HCT116 (cell line): ENCODE data around the gene FCRL6. TPM values are rescaled to one million over a fixed set of nuclear protein-coding genes. Genes with fewer than 3 reads are reported as not detected.

Experiments
- ATAC-seq: fragments of 200-7000 bp; cut with Tn5 transposase; 2 replicates; pipeline ENCODE4 v1.9.1; 2020; ENCODE audit warnings: mild to moderate bottlenecking, moderate library complexity
- BruUV-seq: library from RNA; stranded (reverse); fragments of 400-500 nt; replicated peaks from 2 replicates; lab custom pipeline; 2021; lab: Mats Ljungman, UMichigan
- CTCF ChIA-PET: fragments of 300-600 bp; sonication (Branson Sonifier 250); formaldehyde crosslinking; loops from one replicate; lab custom pipeline; 2021; ENCODE audit warnings: antibody characterized with exemption; lab: Charles Lee
- POLR2A ChIA-PET: fragments of 300-600, 350-600 bp; sonication (Branson Sonifier 250); formaldehyde crosslinking; loops from one replicate; lab custom pipeline; 2021; ENCODE audit warnings: antibody characterized with exemption; lab: Charles Lee
- RAD21 ChIA-PET, 2 experiments: fragments of 300-600 bp; sonication (Branson Sonifier 250); formaldehyde crosslinking; loops; one replicate each; lab custom pipeline; 2023; ENCODE audit warnings: low total read pairs in 2 of 2; ENCODE audit not compliant: uncharacterized antibody in 2 of 2, unreplicated experiment in 2 of 2, low non-redundant PET in 1 of 2; lab: Charles Lee
- DNase-seq: peaks from one replicate; pipeline ENCODE4 v3.0.0-alpha.2; 2010; ENCODE audit warnings: low read depth, low spot score
- H2AFZ ChIP-seq: fragments of 200-600 bp; shearing (Covaris generic), sonication (generic); 2 replicates; pipeline ENCODE4 v1.6.1; 2017; ENCODE audit warnings: low read depth, mixed run types, mixed read lengths, antibody characterized with exemption, low read length; ENCODE audit not compliant: poor library complexity, severe bottlenecking
- H3K27ac ChIP-seq: 2 replicates; pipeline ENCODE4 v1.5.1; 2012; ENCODE audit warnings: low read depth, low read length
- H3K27me3 ChIP-seq: fragments of 200-600 bp; sonication (generic); 2 replicates; pipeline ENCODE4 v1.6.1; 2016; ENCODE audit warnings: mixed run types, low read length, mixed read lengths; ENCODE audit not compliant: insufficient read depth
- H3K36me3 ChIP-seq, 2 experiments: fragments of 200-500 bp in 1 of 2; fragments of 200-600 bp in 1 of 2; sonication (Bioruptor generic) in 1 of 2; sonication (generic) in 1 of 2; 2 replicates each; pipeline versions ENCODE4 v1.5.1 to v1.6.1; 2014 to 2016; ENCODE audit warnings: low read length in 2 of 2, inconsistent platforms in 1 of 2, mixed read lengths in 1 of 2, mixed run types in 1 of 2; ENCODE audit not compliant: insufficient read depth in 2 of 2, control insufficient read depth in 1 of 2
- H3K4me1 ChIP-seq, 2 experiments: fragments of 200-600 bp in 1 of 2; sonication (generic) in 1 of 2; 2 replicates each; pipeline versions ENCODE4 v1.5.1 to v1.6.1; 2012 to 2017; ENCODE audit warnings: low read length in 2 of 2, inconsistent platforms in 1 of 2, mild to moderate bottlenecking in 1 of 2, mixed read lengths in 1 of 2, mixed run types in 1 of 2, moderate library complexity in 1 of 2; ENCODE audit not compliant: insufficient read depth in 2 of 2, control insufficient read depth in 1 of 2
- H3K4me2 ChIP-seq: fragments of 200-600 bp; sonication (generic); 2 replicates; pipeline ENCODE4 v1.6.1; 2017; ENCODE audit warnings: mixed run types, low read length, mixed read lengths
- H3K4me3 ChIP-seq, 2 experiments: fragments of 200-600 bp in 1 of 2; sonication (generic) in 1 of 2; replicated peaks in 1 of 2; 2 replicates each; pipeline ENCODE4 v1.5.1; 2011 to 2016; ENCODE audit warnings: low read length in 2 of 2, control low read depth in 1 of 2, low read depth in 1 of 2, mild to moderate bottlenecking in 1 of 2, mixed read lengths in 1 of 2, mixed run types in 1 of 2
- H3K79me2 ChIP-seq: fragments of 200-600 bp; sonication (generic); 2 replicates; pipeline ENCODE4 v1.6.1; 2017; ENCODE audit warnings: mild to moderate bottlenecking, mixed run types, low read length, moderate library complexity, mixed read lengths; ENCODE audit not compliant: insufficient read depth
- H3K9ac ChIP-seq: fragments of 200-600 bp; sonication (generic); 2 replicates; pipeline ENCODE4 v1.6.1; 2016; ENCODE audit warnings: low read length, mixed read lengths
- H3K9me2 ChIP-seq: fragments of 200-600 bp; sonication (generic), shearing (Covaris generic); 2 replicates; pipeline ENCODE4 v1.6.1; 2017; ENCODE audit warnings: mixed run types, mild to moderate bottlenecking, moderate library complexity; ENCODE audit not compliant: insufficient read depth
- H3K9me3 ChIP-seq, 2 experiments: fragments of 200-500 bp in 1 of 2; fragments of 200-600 bp in 1 of 2; sonication (Bioruptor generic) in 1 of 2; sonication (generic) in 1 of 2; 2 replicates each; pipeline ENCODE4 v1.6.1; 2014 to 2017; ENCODE audit warnings: low read length in 2 of 2, mixed read lengths in 2 of 2, inconsistent platforms in 1 of 2, low read depth in 1 of 2, mild to moderate bottlenecking in 1 of 2, mixed run types in 1 of 2, moderate library complexity in 1 of 2; ENCODE audit not compliant: control insufficient read depth in 1 of 2, insufficient read depth in 1 of 2
- H4K20me1 ChIP-seq: fragments of 200-600 bp; sonication (generic), shearing (Covaris generic); 2 replicates; pipeline ENCODE4 v1.6.1; 2017; ENCODE audit warnings: mixed run types, mild to moderate bottlenecking, moderate library complexity; ENCODE audit not compliant: insufficient read depth
- SRF ChIP-seq: IDR thresholded peaks from 2 replicates; pipeline ENCODE4 v1.6.1; 2012; ENCODE audit warnings: low read depth
- ZFX ChIP-seq: fragments of 450-650 bp; IDR thresholded peaks from 2 replicates; pipeline ENCODE4 v1.6.1; 2017
- intact Hi-C: fragments of 100-400 bp; cut with micrococcal nuclease; formaldehyde crosslinking; loops from 2 replicates; pipeline ENCODE4 v1.10.0; 2022
- total RNA-seq: library from RNA; stranded (reverse); gene quantifications from one replicate; pipeline ENCODE4 v1.2.1, GENCODE V29; 2021; ENCODE audit not compliant: unreplicated experiment

Gene FCRL6
- total RNA-seq, 1 experiment from 2014 or later, result not detected

DNA sequence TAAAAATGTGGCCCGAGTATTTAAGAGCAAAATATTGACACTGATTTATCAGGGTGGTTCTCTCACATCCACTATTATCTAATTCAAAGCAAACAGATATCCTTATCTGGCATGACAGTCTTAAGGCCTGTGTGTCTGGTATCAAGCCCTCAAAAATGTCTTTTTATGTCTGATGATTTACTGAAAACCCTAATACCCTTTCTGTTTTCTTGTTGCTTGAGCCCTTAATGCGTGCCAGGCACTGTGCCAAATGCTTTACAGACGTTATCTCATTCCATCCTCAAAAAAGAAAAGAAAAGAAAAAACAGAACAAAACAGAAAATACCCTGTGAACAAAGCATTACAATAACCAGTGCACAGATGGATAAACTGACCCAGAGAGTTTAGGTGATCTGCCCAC is 15.7 kb upstream of the FCRL6 start:
- Histone ChIP-seq H3K9me3 (no peaks in the 10 kb centered on the region), H3K4me3 (no peak overlapping the region), H3K4me2 (no peak overlapping the region), H2AFZ (no peak overlapping the region), H3K79me2 (no peaks in the 10 kb centered on the region), H3K9me2 (no peaks in the 10 kb centered on the region), H3K36me3 (no peaks in the 10 kb centered on the region), H3K27me3 (no peaks in the 10 kb centered on the region), H3K4me1 (peaks cover 0 to 6% of the 10 kb centered on the region in 2 experiments; a peak in 2 of 4 replicates), H4K20me1 (no peaks in the 10 kb centered on the region), H3K9ac (no peak overlapping the region), H3K27ac (no peak overlapping the region)
- no TSS peak for BruUV-seq
- CTCF ChIA-PET, result interaction anchor here (1.4 kb wide), 1 partner anchor 13 kb away, joined by 3 read pairs; no protein-coding TSS in a partner anchor
- POLR2A ChIA-PET, result no interaction called here
- DNase-seq, result no peak
- intact Hi-C loops, result no loop called here
- RAD21 ChIA-PET, result no interaction called here
- no peak for ATAC-seq
- TF ChIP-seq SRF, result no peak

DNA sequence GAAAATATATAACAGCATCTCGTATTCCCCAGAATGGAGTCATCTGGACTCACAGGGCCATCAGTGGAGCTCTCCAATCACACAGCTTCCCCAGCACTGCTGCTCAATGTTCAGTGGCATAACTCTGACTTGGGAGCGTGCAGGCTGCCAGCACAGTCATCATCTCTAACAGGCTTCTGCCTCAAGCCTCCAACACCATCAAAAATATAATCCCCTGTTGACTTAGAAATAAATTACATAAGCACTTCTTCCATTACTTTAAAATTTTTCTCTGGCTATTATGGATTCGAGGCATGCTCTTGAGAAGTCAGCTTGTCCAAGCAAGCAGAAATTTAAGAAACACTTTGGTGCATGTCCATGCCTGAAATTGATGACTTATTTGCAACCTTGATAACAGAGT is 15.2 kb upstream of the FCRL6 start:
- intact Hi-C loops, result no loop called here
- ATAC-seq, result no peak

More for the DNA sequence above, 15.2 kb upstream of the FCRL6 start:
- peaks cover 0 to under 1% of the 10 kb centered on the region in 2 experiments; a peak in 1 of 4 replicates for H3K4me1 ChIP-seq
- no peak for TF ChIP-seq ZFX
- no peaks in the 10 kb centered on the region for H3K79me2 ChIP-seq
- ChIA-PET POLR2A (no interaction called here), RAD21 (no interaction called here), CTCF (interaction anchor here (1.0 to 1.3 kb wide), 2 partner anchors 12 to 221 kb away, joined by 4 to 6 read pairs; no protein-coding TSS in a partner anchor)
- H3K4me3 ChIP-seq, result no peak overlapping the region
- no peaks in the 10 kb centered on the region for H4K20me1 ChIP-seq
- no peaks in the 10 kb centered on the region for H3K9me3 ChIP-seq
- H3K27me3 ChIP-seq, result no peaks in the 10 kb centered on the region
- no TSS peak for BruUV-seq
- no peak overlapping the region for H3K27ac ChIP-seq
- no peak overlapping the region for H2AFZ ChIP-seq
- no peak overlapping the region for H3K4me2 ChIP-seq
- H3K9ac ChIP-seq, result no peak overlapping the region
- DNase-seq, result no peak
- no peaks in the 10 kb centered on the region for H3K9me2 ChIP-seq
- H3K36me3 ChIP-seq, result no peaks in the 10 kb centered on the region
